CD4-positive, CD25-positive, alpha-beta regulatory T cell (primary cell): ENCODE results near the gene DLG5. TPM values are rescaled to one million over a fixed set of nuclear protein-coding genes. Genes with fewer than 3 reads are reported as not detected.

Experiments used
- ATAC-seq, 2 donors: fragments of 150-1000 bp; cut with Tn5 transposase; one replicate each; pipeline ENCODE4 v1.10.0; 2021; ENCODE audit warnings: low read depth in 2 of 2, moderate number of reproducible peaks in 2 of 2, moderate library complexity in 1 of 2
- DNase-seq, 3 donors: peaks; one replicate each; pipeline versions ENCODE4 v3.0.0 to v3.0.0-alpha.2; 2012 to 2022; ENCODE audit warnings: mixed read lengths in 1 of 3
- H3K27ac ChIP-seq: one replicate; pipeline ENCODE4 v1.7.0; 2013; ENCODE audit warnings: mild to moderate bottlenecking, low read length; ENCODE audit not compliant: insufficient read depth, poor library complexity, severe bottlenecking
- H3K27me3 ChIP-seq: one replicate; pipeline ENCODE4 v1.7.0; 2013; ENCODE audit warnings: low read length; ENCODE audit not compliant: control insufficient read depth, insufficient read depth
- H3K36me3 ChIP-seq: one replicate; pipeline ENCODE4 v1.7.0; 2013; ENCODE audit warnings: mild to moderate bottlenecking, low read length, moderate library complexity; ENCODE audit not compliant: control insufficient read depth, insufficient read depth
- H3K4me1 ChIP-seq: 2 replicates; pipeline ENCODE4 v1.7.0; 2013; ENCODE audit warnings: mild to moderate bottlenecking, low read length; ENCODE audit not compliant: insufficient read depth, control insufficient read depth, poor library complexity, severe bottlenecking
- H3K4me3 ChIP-seq: one replicate; pipeline ENCODE4 v1.7.0; 2013; ENCODE audit warnings: low read depth, mild to moderate bottlenecking, low read length, moderate library complexity
- H3K9me3 ChIP-seq, 2 experiments: 1 replicate in 1 of 2; 2 replicates in 1 of 2; pipeline ENCODE4 v1.7.0; 2013; ENCODE audit warnings: low read length in 2 of 2, mild to moderate bottlenecking in 1 of 2, moderate library complexity in 1 of 2; ENCODE audit not compliant: control insufficient read depth in 2 of 2
- H3K27ac Mint-ChIP-seq, 3 donors: one replicate each; pipeline ENCODE4 v1.8.0; 2020 to 2022; ENCODE audit warnings: mild to moderate bottlenecking in 3 of 3, mixed read lengths in 3 of 3, moderate library complexity in 2 of 3
- H3K27me3 Mint-ChIP-seq: one replicate; pipeline ENCODE4 v1.8.0; 2022; ENCODE audit warnings: mild to moderate bottlenecking, mixed read lengths
- H3K36me3 Mint-ChIP-seq: one replicate; pipeline ENCODE4 v1.8.0; 2020; ENCODE audit warnings: mixed read lengths
- H3K4me1 Mint-ChIP-seq, 4 donors: one replicate each; pipeline ENCODE4 v1.8.0; 2020 to 2022; ENCODE audit warnings: mixed read lengths in 4 of 4, mild to moderate bottlenecking in 1 of 4
- H3K4me3 Mint-ChIP-seq, 4 donors: one replicate each; pipeline ENCODE4 v1.8.0; 2020 to 2022; ENCODE audit warnings: mild to moderate bottlenecking in 4 of 4, mixed read lengths in 4 of 4, moderate library complexity in 3 of 4
- H3K9me3 Mint-ChIP-seq, 7 donors: one replicate each; pipeline ENCODE4 v1.8.0; 2020 to 2022; ENCODE audit warnings: mixed read lengths in 7 of 7, mild to moderate bottlenecking in 3 of 7, moderate library complexity in 2 of 7
- polyA plus RNA-seq, 4 donors: library from polyadenylated mRNA; unstranded; fragments of 300-500 nt; fragmentation: Illumina TruSeq; gene quantifications; one replicate each; pipeline ENCODE4 v1.2.3, GENCODE V29; 2021
- total RNA-seq: library from RNA; stranded (reverse); gene quantifications from one replicate; pipeline ENCODE4 v1.2.3, GENCODE V29; 2022

The DLG5 gene
- total and polyA plus RNA-seq, 5 donors from 2014 or later, result 0.06 to 3.7 (median 0.14) TPM; not detected in 1

DNA sequence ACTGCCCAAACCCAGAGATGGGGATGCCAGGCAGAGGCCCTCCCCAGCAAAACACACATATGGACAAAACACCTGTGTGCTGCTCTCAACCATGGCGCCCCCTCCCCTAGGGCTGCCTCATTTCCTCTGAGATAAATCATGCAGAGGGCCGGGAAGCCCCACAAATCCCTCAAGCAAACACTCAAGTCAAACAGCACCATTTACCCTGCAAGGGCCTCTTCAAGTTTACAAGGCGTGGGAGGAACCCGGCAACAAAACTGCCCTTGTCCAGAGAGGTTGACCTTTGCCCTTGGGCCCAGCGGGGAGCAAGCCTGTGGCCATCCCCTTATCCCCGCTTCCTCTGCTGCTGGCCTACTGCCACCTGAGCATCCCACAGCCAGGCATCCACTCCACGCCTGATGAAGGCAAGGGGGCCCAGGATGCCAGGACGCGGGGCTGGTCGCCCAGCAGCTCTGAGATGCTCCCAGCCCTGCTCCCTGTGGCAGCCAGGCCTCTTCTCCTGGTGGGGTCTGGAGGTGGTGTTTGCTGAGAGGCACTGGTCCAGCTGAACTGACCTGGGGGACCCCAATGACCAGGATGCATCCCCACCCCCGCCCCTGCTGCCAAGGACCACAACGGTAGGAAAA is 77.4 kb downstream of the DLG5 start:
- H3K36me3 Mint-ChIP-seq, result peaks cover 4% of the 10 kb centered on the region
- H3K27ac ChIP-seq, result no peak overlapping the region
- H3K9me3 ChIP-seq, result no peaks in the 10 kb centered on the region
- ATAC-seq (no peak), DNase-seq (no peak)
- no peak overlapping the region for H3K4me3 ChIP-seq
- H3K4me1 Mint-ChIP-seq, result peaks cover 0 to 3% (median 0%) of the 10 kb centered on the region in 4 donors
- H3K27me3 Mint-ChIP-seq, result no peaks in the 10 kb centered on the region
- no peaks in the 10 kb centered on the region for H3K27me3 ChIP-seq
- no peaks in the 10 kb centered on the region for H3K4me1 ChIP-seq
- no peaks in the 10 kb centered on the region for H3K9me3 Mint-ChIP-seq
- H3K27ac Mint-ChIP-seq, result no peak overlapping the region
- H3K4me3 Mint-ChIP-seq, result no peak overlapping the region
- H3K36me3 ChIP-seq, result no peaks in the 10 kb centered on the region

- H3K27me3 Mint-ChIP-seq, result no peaks in the 10 kb centered on the region
- DNase-seq (peak; percentile 29 to 48 (median 38)), ATAC-seq (peak; percentile 45 to 61)
- no peak overlapping the region for H3K4me3 Mint-ChIP-seq
- no peaks in the 10 kb centered on the region for H3K9me3 ChIP-seq
- no peaks in the 10 kb centered on the region for H3K27me3 ChIP-seq
- no peaks in the 10 kb centered on the region for H3K9me3 Mint-ChIP-seq
- H3K4me1 ChIP-seq, result no peaks in the 10 kb centered on the region
- no peak overlapping the region for H3K4me3 ChIP-seq
- no peak overlapping the region for H3K27ac ChIP-seq
- H3K4me1 Mint-ChIP-seq, result peaks cover 0 to 3% (median 0%) of the 10 kb centered on the region in 4 donors
- peak overlapping the region in 1 of 3 donors; percentile 55 for H3K27ac Mint-ChIP-seq
- peaks cover 4% of the 10 kb centered on the region for H3K36me3 Mint-ChIP-seq
- no peaks in the 10 kb centered on the region for H3K36me3 ChIP-seq
These were observed 79.7 kb downstream of the DLG5 start for GRCh38 chr10:77846718-77847311.

DNA sequence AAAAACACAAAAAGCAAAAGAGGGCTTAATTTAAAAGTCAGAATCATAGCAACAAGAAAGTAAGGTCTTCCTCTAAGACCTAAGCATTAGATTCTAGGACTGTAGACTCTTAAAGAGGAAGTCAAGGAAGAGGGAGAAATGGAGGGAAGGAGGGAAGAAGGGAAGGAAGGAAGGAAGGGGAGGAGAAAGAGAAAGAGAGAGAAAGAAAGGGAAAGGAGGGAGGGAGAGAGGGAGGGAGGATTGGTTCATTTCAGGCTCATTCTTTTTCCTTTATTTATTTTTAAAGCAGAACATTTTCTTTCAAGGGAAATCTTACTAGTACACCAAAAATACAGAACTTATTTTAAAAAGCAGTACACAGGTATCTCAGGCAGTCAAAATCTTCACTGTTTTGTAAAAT is 81.1 kb downstream of the DLG5 start:
- H3K27me3 ChIP-seq, result no peaks in the 10 kb centered on the region
- H3K27ac Mint-ChIP-seq, result peak overlapping the region in 1 of 3 donors; percentile 85
- no peaks in the 10 kb centered on the region for H3K27me3 Mint-ChIP-seq

GRCh38 chr10:77844713-77845445 is 81.7 kb downstream of the DLG5 start:
- Histone ChIP-seq H3K27me3 (no peaks in the 10 kb centered on the region), H3K27ac (no peak overlapping the region), H3K36me3 (no peaks in the 10 kb centered on the region), H3K4me3 (no peak overlapping the region), H3K9me3 (no peaks in the 10 kb centered on the region), H3K4me1 (no peaks in the 10 kb centered on the region)
- Mint-ChIP-seq H3K27me3 (no peaks in the 10 kb centered on the region), H3K9me3 (no peaks in the 10 kb centered on the region), H3K27ac (peak overlapping the region in 1 of 3 donors; percentile 65), H3K36me3 (peaks cover under 1% of the 10 kb centered on the region), H3K4me3 (no peak overlapping the region), H3K4me1 (peaks cover 0 to 3% (median 0%) of the 10 kb centered on the region in 4 donors)
- ATAC-seq (no peak), DNase-seq (no peak)

More for the DNA sequence above, 81.1 kb downstream of the DLG5 start:
- peaks cover 0 to 3% (median 0%) of the 10 kb centered on the region in 4 donors for H3K4me1 Mint-ChIP-seq
- no peak overlapping the region for H3K4me3 Mint-ChIP-seq
- Histone ChIP-seq H3K4me1 (no peaks in the 10 kb centered on the region), H3K27ac (no peak overlapping the region), H3K9me3 (no peaks in the 10 kb centered on the region), H3K4me3 (no peak overlapping the region), H3K36me3 (no peaks in the 10 kb centered on the region)
- no peaks in the 10 kb centered on the region for H3K9me3 Mint-ChIP-seq
- ATAC-seq (no peak), DNase-seq (no peak)
- peaks cover 4% of the 10 kb centered on the region for H3K36me3 Mint-ChIP-seq

DNA sequence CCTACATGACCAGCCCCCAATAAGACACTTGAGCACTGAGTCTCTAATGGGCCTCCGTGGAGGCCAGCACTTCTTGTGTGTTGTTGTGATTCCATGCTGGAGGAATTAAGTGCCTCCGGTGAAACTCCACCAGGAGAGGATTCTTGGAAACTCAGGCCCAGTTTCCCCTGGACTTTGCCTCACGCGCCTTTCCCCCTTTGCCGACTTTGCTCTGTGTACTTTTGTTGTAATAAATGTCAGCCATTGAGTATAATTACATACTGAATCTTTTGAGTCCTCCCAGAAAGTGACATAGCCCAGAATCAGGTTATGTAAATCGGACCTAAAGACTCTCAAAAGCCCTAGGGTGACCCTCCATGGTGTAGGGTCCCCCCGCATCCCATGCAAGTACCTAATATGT is 82.4 kb downstream of the DLG5 start:
- Mint-ChIP-seq H3K4me1 (peaks cover 0 to 3% (median 0%) of the 10 kb centered on the region in 4 donors), H3K4me3 (no peak overlapping the region)
- no peaks in the 10 kb centered on the region for H3K4me1 ChIP-seq

DNA sequence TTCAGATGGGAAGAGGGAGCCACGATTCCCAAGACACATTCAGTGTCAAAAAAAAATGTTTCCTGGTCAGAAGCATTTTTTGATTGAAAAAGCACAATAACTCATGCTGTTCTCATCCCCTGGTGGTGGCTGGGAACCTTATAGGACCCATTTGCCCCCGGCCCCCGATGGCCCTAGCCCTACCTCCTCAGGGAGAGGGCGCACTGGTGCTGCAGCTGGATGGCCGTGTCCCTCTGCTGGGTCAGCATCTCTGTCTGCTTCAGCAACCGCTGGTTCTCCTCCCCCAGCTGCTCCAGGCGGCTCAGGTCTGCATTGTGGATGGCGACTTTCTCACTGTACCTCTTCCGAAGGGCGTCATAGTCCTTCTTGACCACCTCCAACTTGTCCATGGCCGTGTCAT is 83.3 kb downstream of the DLG5 start:
- peaks cover 0 to 3% (median 0%) of the 10 kb centered on the region in 4 donors for H3K4me1 Mint-ChIP-seq
- no peak overlapping the region for H3K4me3 Mint-ChIP-seq
- Histone ChIP-seq H3K27me3 (no peaks in the 10 kb centered on the region), H3K27ac (no peak overlapping the region), H3K4me1 (no peaks in the 10 kb centered on the region), H3K4me3 (no peak overlapping the region), H3K36me3 (no peaks in the 10 kb centered on the region), H3K9me3 (no peaks in the 10 kb centered on the region)
- DNase-seq (no peak), ATAC-seq (no peak)
- H3K27me3 Mint-ChIP-seq, result no peaks in the 10 kb centered on the region
- no peak overlapping the region for H3K27ac Mint-ChIP-seq
- no peaks in the 10 kb centered on the region for H3K9me3 Mint-ChIP-seq
- no peaks in the 10 kb centered on the region for H3K36me3 Mint-ChIP-seq

More for the DNA sequence above, 82.4 kb downstream of the DLG5 start:
- DNase-seq (no peak), ATAC-seq (no peak)
- Mint-ChIP-seq H3K27ac (no peak overlapping the region), H3K36me3 (no peaks in the 10 kb centered on the region), H3K27me3 (no peaks in the 10 kb centered on the region), H3K9me3 (no peaks in the 10 kb centered on the region)
- H3K36me3 ChIP-seq, result no peaks in the 10 kb centered on the region
- no peaks in the 10 kb centered on the region for H3K27me3 ChIP-seq
- no peak overlapping the region for H3K27ac ChIP-seq
- no peaks in the 10 kb centered on the region for H3K9me3 ChIP-seq
- no peak overlapping the region for H3K4me3 ChIP-seq

GRCh38 chr10:77842652-77843212 is 83.8 kb downstream of the DLG5 start:
- H3K4me3 Mint-ChIP-seq, result no peak overlapping the region
- no peak overlapping the region for H3K27ac ChIP-seq
- no peaks in the 10 kb centered on the region for H3K36me3 Mint-ChIP-seq
- no peaks in the 10 kb centered on the region for H3K27me3 ChIP-seq
- no peaks in the 10 kb centered on the region for H3K27me3 Mint-ChIP-seq
- peaks cover 0 to 4% (median 0%) of the 10 kb centered on the region in 4 donors for H3K4me1 Mint-ChIP-seq
- ATAC-seq (peak in 1 of 2 donors; percentile 10), DNase-seq (peak in 1 of 3 donors; percentile 6)
- no peaks in the 10 kb centered on the region for H3K36me3 ChIP-seq
- peak overlapping the region in 1 of 3 donors; percentile 20 for H3K27ac Mint-ChIP-seq
- H3K4me3 ChIP-seq, result no peak overlapping the region
- no peaks in the 10 kb centered on the region for H3K9me3 ChIP-seq
- no peaks in the 10 kb centered on the region for H3K9me3 Mint-ChIP-seq
- peaks cover under 1% of the 10 kb centered on the region for H3K4me1 ChIP-seq
